Measurements from ENCODE around the gene MOB1B. TPM values are rescaled to one million over a fixed set of nuclear protein-coding genes. Genes with fewer than 3 reads are reported as not detected.

The MOB1B gene
- total RNA-seq (2022; extraction: Qiagen RNA extraction; ENCODE audit: low read depth): 5.1 to 9.5 TPM (median 8.4 TPM) in 5 replicates

DNA sequence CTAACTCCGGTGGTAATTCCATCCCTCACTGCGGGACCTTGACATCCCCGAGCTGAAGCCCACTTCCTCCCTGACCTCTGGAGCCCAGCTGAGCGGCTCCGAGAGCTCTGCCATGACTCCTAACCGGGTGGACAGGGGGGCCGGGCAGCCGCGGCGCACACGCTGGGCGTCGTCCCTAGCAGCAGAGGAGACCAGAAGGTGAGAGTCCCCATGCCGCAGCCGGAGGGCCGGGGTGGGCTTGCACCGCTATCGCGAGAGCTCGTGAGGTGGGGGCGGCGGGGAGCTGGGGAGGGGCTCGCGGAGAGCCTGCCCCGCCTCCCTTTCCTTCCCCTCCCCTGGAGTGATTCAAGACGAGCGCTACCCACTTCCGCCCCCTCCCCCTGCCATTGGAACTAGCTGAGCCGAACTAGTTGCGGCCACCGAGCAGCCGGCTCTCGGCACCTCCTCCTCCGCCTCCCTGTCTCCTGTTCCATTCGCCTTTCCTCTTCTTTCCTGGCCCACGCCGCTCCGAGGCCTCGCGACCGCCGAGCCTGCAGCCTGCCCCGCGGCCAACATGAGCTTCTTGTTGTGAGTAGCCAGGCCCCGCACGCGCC is at the start of gene MOB1B:
MOB1B (plus strand) TSS at position 386 of the 593 bp plus-strand sequence; CDS start at position 554, 168 bp downstream.

DNA sequence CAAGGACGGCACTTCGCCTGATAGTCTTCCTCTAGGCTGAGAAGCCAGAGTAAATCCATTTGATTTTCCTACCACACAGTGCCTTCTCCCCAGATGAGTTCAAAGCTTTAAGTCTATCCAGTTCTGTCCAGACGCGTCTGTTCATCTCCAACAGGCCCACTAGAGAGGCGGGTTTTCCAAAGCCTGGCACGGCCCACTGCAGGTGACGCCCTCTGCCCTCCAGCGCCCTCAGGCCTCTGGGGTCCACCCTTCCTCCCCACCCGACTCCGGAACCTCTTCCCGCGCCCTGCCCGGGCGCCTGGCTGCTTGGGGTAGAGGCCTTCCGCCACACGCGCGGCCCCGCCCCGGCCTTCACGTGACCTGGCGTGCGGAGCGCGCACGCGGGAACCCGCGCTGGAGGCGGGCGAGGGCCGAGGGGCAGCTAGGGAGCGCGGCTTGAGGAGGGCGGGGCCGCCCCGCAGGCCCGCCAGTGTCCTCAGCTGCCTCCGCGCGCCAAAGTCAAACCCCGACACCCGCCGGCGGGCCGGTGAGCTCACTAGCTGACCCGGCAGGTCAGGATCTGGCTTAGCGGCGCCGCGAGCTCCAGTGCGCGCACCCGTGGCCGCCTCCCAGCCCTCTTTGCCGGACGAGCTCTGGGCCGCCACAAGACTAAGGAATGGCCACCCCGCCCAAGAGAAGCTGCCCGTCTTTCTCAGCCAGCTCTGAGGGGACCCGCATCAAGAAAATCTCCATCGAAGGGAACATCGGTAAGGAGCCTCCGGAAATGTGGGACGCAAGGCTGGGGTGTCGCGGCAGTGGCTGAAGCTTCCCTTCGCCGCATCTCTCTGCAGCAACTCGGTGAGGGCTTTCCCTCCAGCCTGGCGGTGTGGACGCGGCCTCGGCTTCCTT is 91.3 kb downstream of the MOB1B start, which contains the start of gene DCK:
DCK (plus strand) TSS at position 469 of the 888 bp plus-strand sequence; CDS start at position 656, 187 bp downstream.

Other genes starting within 250 kb of the MOB1B start
- 0.07 to 0.16 TPM (median 0.10 TPM) in 3 of 5 replicates, not detected in the others for gene JCHAIN, start 235.9 kb upstream of the MOB1B start, total RNA-seq (2022; extraction: Qiagen RNA extraction; ENCODE audit: low read depth)
- gene UTP3, start 213.8 kb upstream of the MOB1B start, total RNA-seq (2022; extraction: Qiagen RNA extraction; ENCODE audit: low read depth): 34.1 to 51.2 TPM (median 38.6 TPM) in 5 replicates
- gene RUFY3, start 180.4 kb upstream of the MOB1B start, total RNA-seq (2022; extraction: Qiagen RNA extraction; ENCODE audit: low read depth): 6.7 to 9.9 TPM (median 7.3 TPM) in 5 replicates
- gene GRSF1, start 62.5 kb upstream of the MOB1B start, total RNA-seq (2022; extraction: Qiagen RNA extraction; ENCODE audit: low read depth): 79.5 to 87.4 TPM (median 82.3 TPM) in 5 replicates
- gene DCK, start 91.3 kb downstream of the MOB1B start, total RNA-seq (2022; extraction: Qiagen RNA extraction; ENCODE audit: low read depth): 16.8 to 26.3 TPM (median 21.9 TPM) in 5 replicates

Data from A549 treated with DMSO at 1 μM for 4 hours (cell line).